H1 (cell line): ENCODE measurements around the gene DYNC2H1. TPM values are rescaled to one million over a fixed set of nuclear protein-coding genes. Genes with fewer than 3 reads are reported as not detected.

ENCODE experiments used
- CTCF ChIA-PET: fragments of 300-600 bp; sonication (Branson Sonifier 250); formaldehyde crosslinking; loops from one replicate; lab custom pipeline; 2021; ENCODE audit not compliant: partially characterized antibody; lab: Charles Lee
- POLR2A ChIA-PET: fragments of 300-600 bp; sonication (Branson Sonifier 250); formaldehyde crosslinking; loops from one replicate; lab custom pipeline; 2021; ENCODE audit warnings: inconsistent platforms; ENCODE audit not compliant: partially characterized antibody; lab: Charles Lee
- DNase-seq, 2 experiments: peaks; one replicate each; pipeline versions ENCODE4 v3.0.0 to v3.0.0-alpha.2; 2010 to 2022; ENCODE audit warnings: low spot score in 2 of 2, low read depth in 1 of 2, mixed read lengths in 1 of 2
- FAIRE-seq: peaks from 2 replicates; lab custom pipeline; 2011; peaks lifted over from hg19 to GRCh38; lab: Jason Lieb, UNC
- H2AFZ ChIP-seq: 2 replicates; pipeline ENCODE4 v1.8.1; 2012; ENCODE audit warnings: low read length, inconsistent platforms
- H2AK5ac ChIP-seq: 2 replicates; pipeline ENCODE4 v1.6.1; 2013; ENCODE audit warnings: low read depth, low read length
- H2BK120ac ChIP-seq: replicated peaks from 2 replicates; pipeline ENCODE3; 2013; ENCODE audit warnings: low read depth, low read length, inconsistent platforms
- H2BK12ac ChIP-seq: 2 replicates; pipeline ENCODE4 v1.6.1; 2013; ENCODE audit warnings: low read depth, low read length
- H2BK15ac ChIP-seq: 2 replicates; pipeline ENCODE4 v1.6.1; 2013; ENCODE audit warnings: low read length
- H2BK20ac ChIP-seq: 2 replicates; pipeline ENCODE4 v1.6.1; 2013; ENCODE audit warnings: low read length
- H2BK5ac ChIP-seq: 2 replicates; pipeline ENCODE4 v1.6.1; 2013; ENCODE audit warnings: low read depth, low read length
- H3K14ac ChIP-seq: 2 replicates; pipeline ENCODE4 v1.6.1; 2013; ENCODE audit warnings: inconsistent platforms; ENCODE audit not compliant: insufficient read length
- H3K18ac ChIP-seq: 2 replicates; pipeline ENCODE4 v1.6.1; 2013; ENCODE audit warnings: low read length; ENCODE audit errors: extremely low read depth
- H3K23ac ChIP-seq: 2 replicates; pipeline ENCODE4 v1.6.1; 2013; ENCODE audit warnings: inconsistent platforms; ENCODE audit not compliant: insufficient read length
- H3K23me2 ChIP-seq: 2 replicates; pipeline ENCODE4 v1.6.1; 2013; ENCODE audit warnings: low read depth, low read length
- H3K27ac ChIP-seq: 2 replicates; pipeline ENCODE4 v1.6.1; 2011; ENCODE audit warnings: low read depth, low read length, inconsistent platforms
- H3K27me3 ChIP-seq, 4 experiments: replicated peaks in 1 of 4; 1 replicate in 1 of 4; 2 replicates in 3 of 4; pipeline versions ENCODE4 v1.6.1 to v1.8.1; 2011 to 2013; ENCODE audit warnings: low read length in 3 of 4, mild to moderate bottlenecking in 3 of 4, inconsistent platforms in 2 of 4, mixed read lengths in 2 of 4, moderate library complexity in 1 of 4; ENCODE audit not compliant: control insufficient read depth in 3 of 4, insufficient read depth in 3 of 4; ENCODE audit errors: extremely low read depth in 1 of 4
- H3K36me3 ChIP-seq, 4 experiments: 2 replicates each; pipeline versions ENCODE4 v1.6.1 to v1.8.1; 2011 to 2013; ENCODE audit warnings: mild to moderate bottlenecking in 4 of 4, low read length in 3 of 4, moderate library complexity in 2 of 4, control low read depth in 1 of 4, inconsistent platforms in 1 of 4; ENCODE audit not compliant: insufficient read depth in 4 of 4, control insufficient read depth in 2 of 4
- H3K4ac ChIP-seq: replicated peaks from 2 replicates; pipeline ENCODE3; 2013; ENCODE audit warnings: low read length, low read depth, mixed read lengths, inconsistent platforms; ENCODE audit not compliant: insufficient read length
- H3K4me1 ChIP-seq, 4 experiments: replicated peaks in 1 of 4; 1 replicate in 1 of 4; 2 replicates in 3 of 4; pipeline versions ENCODE4 v1.6.1 to v1.8.1; 2011 to 2013; ENCODE audit warnings: low read length in 3 of 4, inconsistent platforms in 2 of 4, mixed read lengths in 1 of 4; ENCODE audit not compliant: insufficient read depth in 4 of 4, control insufficient read depth in 3 of 4
- H3K4me2 ChIP-seq, 2 experiments: 2 replicates each; pipeline versions ENCODE4 v1.6.1 to v1.8.1; 2011 to 2013; ENCODE audit warnings: low read depth in 2 of 2, low read length in 2 of 2, control low read depth in 1 of 2, inconsistent platforms in 1 of 2, mild to moderate bottlenecking in 1 of 2; ENCODE audit not compliant: insufficient read depth in 1 of 2
- H3K4me3 ChIP-seq, 4 experiments: fragments of 200-600, 300-600 bp in 1 of 4; sonication (generic), shearing (Covaris generic), sonication (Bioruptor Twin) in 1 of 4; 2 replicates each; pipeline versions ENCODE4 v1.5.1 to v1.8.1; 2011 to 2016; ENCODE audit warnings: low read length in 4 of 4, low read depth in 3 of 4, control low read depth in 2 of 4, inconsistent platforms in 2 of 4, mild to moderate bottlenecking in 2 of 4, mixed read lengths in 1 of 4, moderate library complexity in 1 of 4; ENCODE audit not compliant: insufficient read depth in 2 of 4; ENCODE audit errors: extremely low read depth in 1 of 4
- H3K56ac ChIP-seq: replicated peaks from 2 replicates; pipeline ENCODE3; 2013; ENCODE audit warnings: low read depth, mild to moderate bottlenecking, mixed read lengths, low read length, inconsistent platforms; ENCODE audit not compliant: insufficient read length
- H3K79me1 ChIP-seq: 2 replicates; pipeline ENCODE4 v1.6.1; 2013; ENCODE audit warnings: low read depth, low read length, control low read depth
- H3K79me2 ChIP-seq, 2 experiments: 2 replicates each; pipeline versions ENCODE4 v1.6.1 to v1.8.1; 2012 to 2013; ENCODE audit warnings: low read length in 2 of 2, mild to moderate bottlenecking in 2 of 2, inconsistent platforms in 1 of 2; ENCODE audit not compliant: insufficient read depth in 2 of 2, control insufficient read depth in 1 of 2
- H3K9ac ChIP-seq, 4 experiments: replicated peaks in 1 of 4; 1 replicate in 1 of 4; 2 replicates in 3 of 4; pipeline versions ENCODE4 v1.6.1 to v1.8.1; 2011 to 2013; ENCODE audit warnings: low read depth in 3 of 4, low read length in 3 of 4, control low read depth in 2 of 4, mild to moderate bottlenecking in 2 of 4, moderate library complexity in 2 of 4, inconsistent platforms in 1 of 4; ENCODE audit errors: extremely low read depth in 1 of 4
- H3K9me3 ChIP-seq, 2 experiments: 2 replicates each; pipeline versions ENCODE4 v1.6.1 to v1.8.1; 2012 to 2013; ENCODE audit warnings: mild to moderate bottlenecking in 2 of 2, moderate library complexity in 2 of 2, control low read depth in 1 of 2, inconsistent platforms in 1 of 2, low read depth in 1 of 2, low read length in 1 of 2, mixed read lengths in 1 of 2; ENCODE audit not compliant: insufficient read depth in 2 of 2
- H4K20me1 ChIP-seq, 2 experiments: replicated peaks in 1 of 2; 2 replicates each; pipeline versions ENCODE3 to v1.8.1; 2011 to 2013; ENCODE audit warnings: inconsistent platforms in 2 of 2, low read length in 2 of 2, mild to moderate bottlenecking in 1 of 2; ENCODE audit not compliant: insufficient read depth in 2 of 2, control insufficient read depth in 1 of 2
- H4K5ac ChIP-seq: 2 replicates; pipeline ENCODE4 v1.6.1; 2013; ENCODE audit warnings: low read length, low read depth, mixed read lengths, inconsistent platforms; ENCODE audit not compliant: insufficient read length
- H4K8ac ChIP-seq: 2 replicates; pipeline ENCODE4 v1.8.0; 2013; ENCODE audit warnings: mild to moderate bottlenecking, moderate library complexity, low read length, inconsistent platforms; ENCODE audit not compliant: insufficient read depth; ENCODE audit errors: extremely low read depth
- H4K91ac ChIP-seq: replicated peaks from 2 replicates; pipeline ENCODE3; 2013; ENCODE audit warnings: low read length, mixed read lengths, inconsistent platforms; ENCODE audit not compliant: insufficient read length
- ASH2L ChIP-seq: fragments of 200-600, 300-600 bp; sonication (generic); IDR thresholded peaks from one replicate; pipeline ENCODE4 v1.7.1; 2017; ENCODE audit warnings: low read length
- BACH1 ChIP-seq: IDR thresholded peaks from 2 replicates; pipeline ENCODE4 v1.6.1; 2012; ENCODE audit warnings: low read length, improper control_type of control experiment
- CHD1 ChIP-seq: IDR thresholded peaks from 2 replicates; pipeline ENCODE4 v1.6.1; 2012; ENCODE audit warnings: low read depth, low read length, improper control_type of control experiment
- GABPA ChIP-seq: IDR thresholded peaks from 2 replicates; pipeline ENCODE4 v1.6.1; 2011; ENCODE audit warnings: mild to moderate bottlenecking, low read length, moderate library complexity, borderline replicate concordance; ENCODE audit not compliant: insufficient read depth
- HDAC2 ChIP-seq, 2 experiments: fragments of 300-600 bp in 1 of 2; sonication (generic) in 1 of 2; IDR thresholded peaks; 2 replicates each; pipeline ENCODE4 v1.6.1; 2011 to 2012; ENCODE audit warnings: low read depth in 2 of 2, low read length in 2 of 2, mild to moderate bottlenecking in 2 of 2, moderate library complexity in 2 of 2, borderline replicate concordance in 1 of 2, inconsistent platforms in 1 of 2
- HDAC6 ChIP-seq: IDR thresholded peaks from one replicate; pipeline ENCODE4 v1.7.1; 2012; ENCODE audit warnings: low read depth, mild to moderate bottlenecking, inconsistent platforms, low read length, moderate library complexity
- RBBP5 ChIP-seq: IDR thresholded peaks from 2 replicates; pipeline ENCODE4 v1.7.1; 2012; ENCODE audit warnings: low read depth, mild to moderate bottlenecking, inconsistent platforms, low read length, moderate library complexity, borderline replicate concordance
- SIN3A ChIP-seq, 2 experiments: IDR thresholded peaks in 1 of 2; conservative IDR thresholded peaks in 1 of 2; 2 replicates each; pipeline ENCODE4 v1.6.1; 2011 to 2012; ENCODE audit warnings: low read length in 2 of 2, improper control_type of control experiment in 1 of 2, low read depth in 1 of 2, mild to moderate bottlenecking in 1 of 2
- SRF ChIP-seq: IDR thresholded peaks from 2 replicates; pipeline ENCODE4 v1.6.1; 2011; ENCODE audit warnings: mild to moderate bottlenecking, low read depth, low read length, moderate library complexity
- TAF7 ChIP-seq: optimal IDR thresholded peaks from 2 replicates; pipeline ENCODE3; 2011; ENCODE audit warnings: low read depth, mild to moderate bottlenecking, inconsistent platforms, low read length, moderate library complexity, borderline replicate concordance
- ZNF274 ChIP-seq: IDR thresholded peaks from 2 replicates; pipeline ENCODE4 v1.7.0; 2012; ENCODE audit warnings: low read length, borderline replicate concordance; ENCODE audit errors: extremely low read depth
- WGBS, 2 experiments: shearing (Covaris generic) in 1 of 2; methylation state at CpG; one replicate each; pipeline versions ENCODE4 v1.1.6 to v1.1.7; 2013 to 2015; ENCODE audit warnings: low lambda C conversion rate in 2 of 2, mixed read lengths in 2 of 2, inconsistent platforms in 1 of 2, low coverage in 1 of 2, missing lambda C conversion rate in 1 of 2; ENCODE audit not compliant: insufficient replicate concordance in 2 of 2, insufficient coverage in 1 of 2, insufficient read length in 1 of 2; ENCODE audit errors: extremely low coverage in 1 of 2, missing lambda C conversion rate in 1 of 2; 5-methylcytosine and 5-hydroxymethylcytosine counted together
- polyA plus RNA-seq, 7 experiments: library from polyadenylated mRNA; depleted of rRNA in 3 of 7; stranded (reverse) in 5 of 7; unstranded in 2 of 7; fragments of >200 nt in 5 of 7; fragments of 200-250 nt in 2 of 7; gene quantifications; 1 replicate in 5 of 7; 2 replicates in 1 of 7; 4 replicates in 1 of 7; pipeline versions ENCODE4 v1.2.1 to v1.2.3, GENCODE V29; 2011 to 2013; ENCODE audit warnings: missing spikeins in 2 of 7, mixed read lengths in 2 of 7
- total RNA-seq: library from RNA; stranded (reverse); fragmentation: NEBNext Ultra II Directional; extraction: Animal tissue kit (Norgen Biotek cat#: 25700); gene quantifications from 2 replicates; pipeline ENCODE4 v1.2.1, GENCODE V29; 2021

DYNC2H1 gene
- total and polyA plus RNA-seq, 2 of the 8 experiments (the other 6 are each of a cell fraction or from before 2014, with no cell fraction given) = 6.2 to 12.0 TPM

- POLR2A ChIA-PET = interaction anchor here (0.6 to 2.6 kb wide), 7 partner anchors 8 to 41 kb away, joined by 3 to 30 read pairs (median 10); partner anchors contain the start of gene DYNC2H1
- 0 out of 2 replicates have a peak within 1 kb of the TSS, but pooled peaks have one; percentile 2 for H2BK12ac ChIP-seq
- H2BK15ac ChIP-seq = no peak within 1 kb of the TSS
- no peak within 1 kb of the TSS for H4K91ac ChIP-seq
- peak within 1 kb of the TSS; percentile 73 to 100 (median 98) for H3K4me3 ChIP-seq
- DNase-seq (peak; percentile 91 to 96), FAIRE-seq (peak; percentile 72)
- WGBS, 2 experiments = 3% methylated on average over 38 of the region's 54 CpGs; no CpG with 5 or more reads in 1 of the 2 experiments
- peak within 1 kb of the TSS; percentile 99 for H2AFZ ChIP-seq
- H4K8ac ChIP-seq = peak within 1 kb of the TSS; percentile 95; the same call in 1 of the 2 replicates
- peak within 1 kb of the TSS; percentile 60 for H4K5ac ChIP-seq
- H3K4me2 ChIP-seq = peak within 1 kb of the TSS; percentile 60 to 85
- CTCF ChIA-PET = interaction anchor here (0.8 to 2.5 kb wide), 6 partner anchors 9 to 22 kb away, joined by 3 to 13 read pairs (median 4); partner anchors contain the start of gene DYNC2H1
- no peaks in the 10 kb centered on the region for H3K27me3 ChIP-seq
- peak within 1 kb of the TSS; percentile 93 for H3K27ac ChIP-seq
- no peaks in the 10 kb centered on the region for H3K79me1 ChIP-seq
- no peak within 1 kb of the TSS for H2BK20ac ChIP-seq
- H3K56ac ChIP-seq = peak within 1 kb of the TSS; percentile 34
- H2AK5ac ChIP-seq = no peak within 1 kb of the TSS
- no peak within 1 kb of the TSS for H3K23ac ChIP-seq
- peaks cover 3% of the 10 kb centered on the region for H3K23me2 ChIP-seq
- H3K79me2 ChIP-seq = peaks cover 5 to 49% of the 10 kb centered on the region in 2 experiments
- H2BK120ac ChIP-seq = no peak within 1 kb of the TSS
- peak within 1 kb of the TSS; percentile 17 for H3K4ac ChIP-seq
- H4K20me1 ChIP-seq = peaks cover 2% of the 10 kb centered on the region in 2 experiments
- H3K9me3 ChIP-seq = no peaks in the 10 kb centered on the region
- peaks cover 0 to 34% (median 6%) of the 10 kb centered on the region in 4 experiments; a peak in 4 of 8 replicates for H3K36me3 ChIP-seq
- H2BK5ac ChIP-seq = peak within 1 kb of the TSS; percentile 55
- no peak within 1 kb of the TSS for H3K14ac ChIP-seq
- H3K4me1 ChIP-seq = no peaks in the 10 kb centered on the region
- H3K9ac ChIP-seq = peak within 1 kb of the TSS; percentile 72 to 88 (median 82)
- H3K18ac ChIP-seq = peak within 1 kb of the TSS; percentile 80
- TF ChIP-seq BACH1 (no peak), CHD1 (no peak), ASH2L (peak; percentile 95), SIN3A (conservative IDR thresholded peaks at IDR 0.05 in 1 of 2, IDR thresholded peaks at IDR 0.05 in 1 of 2; ENCODE audit: low read depth in 1 of 2, low read length in 2 of 2) (peak; percentile 49 to 69; a peak in 2 of 4 replicates), RBBP5 (peak; percentile 88; the same call in 1 of the 2 replicates), ZNF274 (no peak), HDAC6 (no peak), SRF (no peak), GABPA (peak; percentile 96), HDAC2 (IDR thresholded peaks at IDR 0.05; ENCODE audit: borderline replicate concordance in 1 of 2, low read depth in 2 of 2, low read length in 2 of 2) (0 out of 4 replicates have a peak, but pooled peaks of 1 of the 2 experiments have one; percentile 61), TAF7 (peak; percentile 79)
These were observed 17.3 kb upstream of the DYNC2H1 start, which contains the start of gene DCUN1D5 for GRCh38 chr11:103091801-103092524. Gene DCUN1D5, minus strand, starts transcription at chr11:103092160. Its CDS starts 288 bp downstream, at chr11:103091872.
